Measurements from ENCODE around the gene GMPR2.

The GMPR2 gene

DNA sequence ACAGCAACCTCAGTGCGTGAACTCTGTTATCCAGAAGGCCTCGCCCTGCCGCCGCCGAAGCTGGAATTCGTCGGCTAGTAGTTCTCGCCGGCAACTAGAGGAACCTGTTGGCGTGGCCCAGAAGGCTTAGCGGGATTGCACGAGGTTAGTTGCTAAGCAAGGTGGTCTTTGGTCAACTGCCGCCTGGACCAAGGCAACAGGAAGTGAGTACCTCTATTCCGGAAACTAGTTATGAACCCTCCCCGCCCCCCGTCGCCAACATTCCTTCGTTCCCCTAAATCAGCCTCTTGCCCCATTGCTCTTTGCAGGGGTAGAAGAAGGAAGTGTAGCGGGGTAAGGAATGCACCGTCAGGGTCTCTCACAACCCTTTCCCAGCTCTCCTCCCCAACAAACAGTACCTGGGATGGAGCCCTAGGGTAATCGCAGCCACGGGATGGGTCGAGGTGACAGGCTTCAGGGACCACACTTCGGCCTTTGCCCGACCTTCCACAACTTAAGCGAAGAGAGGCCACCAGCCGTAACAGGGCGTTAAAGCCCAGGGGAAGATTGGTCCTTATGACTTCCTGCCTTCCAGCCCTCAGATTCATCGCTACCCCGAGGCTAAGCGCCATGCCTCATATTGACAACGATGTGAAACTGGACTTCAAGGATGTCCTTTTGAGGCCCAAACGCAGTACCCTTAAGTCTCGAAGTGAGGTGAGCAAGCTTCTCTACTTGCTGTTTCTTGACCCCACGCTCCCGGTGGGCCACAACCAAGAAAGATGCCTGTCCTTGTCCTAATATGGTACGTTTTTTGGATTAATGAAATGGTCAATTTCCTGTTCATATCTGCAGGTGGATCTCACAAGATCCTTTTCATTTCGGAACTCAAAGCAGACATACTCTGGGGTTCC is at the start of gene GMPR2:
GMPR2 (plus strand) TSS at position 285 of the 893 bp plus-strand sequence; CDS start at position 610, 325 bp downstream.
- no peak for DNase-seq (ENCODE audit: low read depth in 2 of 2)

DNA sequence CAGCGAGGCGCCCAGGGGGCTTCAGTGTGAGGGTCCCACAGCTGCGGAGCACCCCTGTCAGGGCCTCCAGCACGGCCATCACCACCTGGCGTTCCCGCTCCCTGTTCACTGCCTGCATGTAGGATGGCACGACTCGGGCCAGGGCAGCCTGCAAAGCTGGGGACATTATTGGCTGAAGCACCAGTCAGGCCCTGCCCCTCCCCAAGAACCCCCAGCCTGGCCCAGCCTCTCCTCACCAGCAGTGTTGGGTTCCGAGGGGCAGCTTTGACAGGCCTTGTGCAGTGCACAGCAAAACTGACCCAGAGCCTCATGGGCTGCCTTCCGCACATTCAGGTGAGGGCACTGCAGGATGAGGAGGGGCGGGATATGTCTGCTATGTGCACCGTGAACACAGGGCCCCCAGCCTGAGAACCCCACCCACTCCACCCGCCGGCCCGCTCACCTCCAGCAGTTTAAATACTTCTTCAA is 49.7 kb upstream of the GMPR2 start:
- no peak for DNase-seq (ENCODE audit: low read depth in 2 of 2)

DNA sequence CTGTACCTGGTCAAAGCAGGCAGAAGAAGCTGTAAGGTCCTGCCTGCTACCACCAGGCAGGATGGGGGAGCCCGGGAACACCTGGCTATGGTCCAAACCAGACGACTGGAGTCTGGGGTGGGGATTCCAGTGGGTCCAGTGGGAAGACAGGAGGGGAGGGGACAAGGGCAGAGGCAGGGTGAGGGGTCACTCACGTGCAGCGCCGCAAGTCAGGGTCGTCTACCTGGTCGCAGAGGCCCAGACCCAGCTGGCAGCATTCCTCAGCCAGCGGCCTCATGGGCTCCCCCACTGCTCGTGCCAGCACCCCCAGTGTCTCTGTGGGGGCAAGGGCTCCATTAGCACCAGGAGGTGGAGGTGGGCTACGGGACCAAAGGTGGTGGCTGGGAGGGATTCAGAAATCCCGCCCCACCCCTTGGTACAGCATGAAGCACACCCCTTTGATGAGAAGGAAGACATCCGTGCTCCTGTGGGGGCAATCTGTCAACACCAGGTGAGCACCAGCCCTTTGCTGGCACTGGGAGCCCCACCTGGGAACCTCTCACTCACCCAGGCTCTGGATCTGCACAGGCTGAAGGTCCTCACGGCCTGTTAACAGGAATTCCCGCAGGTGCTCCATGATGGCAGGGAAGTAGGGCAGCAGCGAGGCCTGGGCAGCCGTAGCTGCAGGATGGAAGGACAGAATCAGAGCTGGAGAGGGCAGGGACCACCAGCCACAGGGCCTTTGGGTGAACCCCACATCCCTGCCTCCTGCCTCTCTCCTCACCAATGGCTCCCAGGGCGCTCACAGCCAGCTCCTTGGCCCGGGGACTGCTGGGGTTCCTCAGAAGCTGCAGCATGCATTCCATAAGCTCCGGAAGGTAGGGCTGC is 48.4 kb upstream of the GMPR2 start:
- no peak for DNase-seq (ENCODE audit: low read depth in 2 of 2)

DNA sequence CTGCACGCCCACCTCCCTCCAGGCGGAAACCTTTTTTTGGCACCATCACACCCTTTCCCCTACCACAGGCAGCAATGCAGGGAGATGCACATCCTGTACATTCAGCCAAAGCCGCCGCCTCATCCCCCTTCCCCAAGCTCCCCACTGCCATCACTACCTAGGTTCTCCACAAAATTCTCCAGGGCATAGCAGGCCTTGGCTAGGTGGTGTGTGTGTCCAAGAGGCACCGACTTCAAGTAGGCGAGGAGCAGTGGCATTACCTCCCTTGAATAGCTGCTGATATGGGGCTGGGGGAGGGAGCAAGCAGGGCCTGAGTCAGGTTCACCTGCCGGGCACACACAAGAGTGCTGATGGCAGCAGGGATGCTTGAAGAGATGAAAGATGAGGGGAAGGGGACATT is 47.7 kb upstream of the GMPR2 start:
- DNase-seq (ENCODE audit: low read depth in 2 of 2), result no peak

DNA sequence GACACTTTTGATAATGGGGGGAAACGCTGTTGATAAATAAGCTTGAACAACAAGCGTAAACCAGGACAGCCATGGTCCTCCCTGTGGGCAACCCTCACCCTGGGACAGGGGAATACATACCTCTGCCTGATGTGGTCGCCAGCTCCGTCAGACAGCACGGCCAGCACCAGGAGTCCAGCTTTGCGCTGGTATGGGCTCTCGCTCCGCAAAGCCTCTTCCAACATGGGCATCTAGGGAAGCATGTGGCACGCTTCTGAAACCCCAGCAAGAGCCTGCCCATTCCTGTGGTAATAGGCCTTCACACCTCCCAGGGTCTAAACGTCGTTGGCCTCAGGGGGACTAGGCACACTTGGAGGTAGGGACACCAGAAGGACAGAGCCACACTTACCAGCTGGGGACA is 47.0 kb upstream of the GMPR2 start:
- DNase-seq (ENCODE audit: low read depth in 2 of 2), result no peak

DNA sequence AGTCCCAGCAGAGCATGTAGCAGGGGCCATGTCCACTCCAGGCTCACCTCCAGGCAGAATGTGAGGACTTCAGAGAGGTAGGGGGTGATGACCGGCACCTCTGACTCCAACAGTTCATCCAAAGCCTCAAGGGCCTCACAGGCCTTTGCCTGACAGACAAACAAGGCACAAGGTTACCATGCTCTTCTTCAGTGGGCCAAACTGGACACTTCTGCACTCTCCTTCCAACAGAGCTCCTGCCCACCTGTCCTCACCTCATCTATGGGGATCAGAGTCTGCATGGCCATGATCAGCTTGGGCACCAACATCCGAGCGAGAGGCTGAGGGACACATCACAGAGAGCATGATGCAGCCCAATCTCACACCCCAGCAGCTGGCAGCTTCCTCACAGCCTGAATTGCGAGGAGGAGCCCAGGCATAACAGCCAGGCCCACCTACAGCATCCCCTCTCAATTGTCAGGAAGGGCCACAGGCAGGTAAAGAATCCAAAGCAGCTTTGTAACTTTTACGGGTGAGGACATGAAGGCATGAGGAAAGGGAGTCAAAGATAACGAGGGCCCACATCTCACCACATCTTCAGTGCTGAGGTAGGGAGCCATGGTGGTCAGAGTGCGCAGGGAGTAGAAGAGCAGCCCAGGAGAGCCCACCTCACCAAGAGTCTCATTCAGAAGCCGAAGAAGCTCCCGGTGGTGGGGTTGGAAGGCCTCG is 45.7 kb upstream of the GMPR2 start:
- DNase-seq (ENCODE audit: low read depth in 2 of 2), result no peak

DNA sequence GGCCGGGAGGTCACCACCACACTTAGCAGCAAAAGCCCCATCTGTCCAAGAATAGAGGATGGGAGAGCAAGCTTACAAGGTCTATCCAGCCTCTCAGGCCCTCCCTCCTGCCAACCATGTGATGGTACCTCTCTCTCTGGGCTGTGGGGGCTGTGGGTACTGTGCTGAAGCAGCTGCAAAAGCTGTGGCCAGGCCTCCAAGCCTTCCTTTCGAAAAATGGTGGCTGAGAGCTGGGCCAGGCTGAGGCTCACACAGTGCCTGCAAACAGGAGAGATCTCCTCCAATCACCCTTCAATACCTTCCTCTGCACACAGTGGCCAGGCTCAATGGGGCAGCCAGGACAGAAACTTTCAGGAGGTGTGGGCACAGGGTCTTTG is 45.2 kb upstream of the GMPR2 start:
- DNase-seq (ENCODE audit: low read depth in 2 of 2), result no peak

DNA sequence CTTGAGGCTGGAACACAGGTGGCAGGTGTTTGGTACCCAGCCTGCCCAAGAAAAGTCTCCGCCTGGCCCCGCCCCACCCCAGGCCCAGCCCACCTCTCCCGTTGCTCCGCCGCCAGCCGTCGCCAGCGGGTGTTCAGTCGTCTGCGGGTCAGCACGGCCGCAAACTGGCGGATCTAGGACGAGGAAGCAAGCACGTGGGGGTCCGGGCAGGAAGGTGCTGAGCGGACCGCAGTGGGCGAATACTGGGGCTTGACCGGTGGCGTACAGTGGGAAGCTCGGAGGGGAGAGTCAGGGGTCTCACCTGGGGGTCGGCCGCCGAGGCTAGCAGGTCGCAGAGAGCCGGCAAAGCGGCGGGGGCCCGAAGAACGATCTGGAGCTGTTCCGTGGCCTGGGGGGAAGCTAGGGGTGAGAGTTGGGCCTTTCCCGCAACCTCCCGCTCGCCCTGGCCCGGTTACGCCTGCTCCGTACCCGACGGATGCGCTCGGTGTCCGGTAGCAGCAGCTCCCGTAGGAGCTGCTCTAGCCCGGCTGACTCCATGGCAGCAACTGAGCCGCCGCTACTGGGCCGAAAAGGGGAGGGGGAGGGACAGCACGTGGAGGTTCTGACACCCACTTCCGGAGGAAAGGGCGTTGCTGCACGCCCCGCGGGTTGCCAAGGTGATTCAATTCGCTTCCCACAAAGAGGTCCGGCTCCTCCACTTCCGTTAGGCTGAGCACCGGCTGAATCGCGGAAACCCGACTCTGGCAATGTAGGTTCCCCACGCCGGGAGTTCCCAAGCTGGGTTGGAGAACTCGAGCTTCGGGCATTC is 44.3 kb upstream of the GMPR2 start, which contains the start of gene IPO4:
IPO4 (minus strand) TSS at position 566 of the 808 bp plus-strand sequence; CDS start at position 537, 29 bp downstream.
- peak; percentile 89 to 94 for DNase-seq (ENCODE audit: low read depth in 2 of 2)

DNA sequence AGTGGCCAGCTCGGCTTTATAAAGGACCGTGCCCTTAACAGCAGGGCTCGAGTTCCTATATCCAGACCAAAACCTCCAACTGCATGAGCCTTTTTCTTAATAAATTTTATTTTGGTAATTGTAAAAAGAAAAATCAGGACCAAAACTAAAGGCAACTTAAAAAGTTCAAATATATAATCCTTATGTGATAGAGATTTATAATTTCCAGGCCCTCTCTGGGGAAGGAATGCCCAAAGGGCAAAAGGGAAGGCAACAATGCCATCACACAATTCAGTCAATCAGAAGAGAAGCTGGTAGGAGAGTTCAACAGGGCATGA is 43.7 kb upstream of the GMPR2 start:
- no peak for DNase-seq (ENCODE audit: low read depth in 2 of 2)

DNA sequence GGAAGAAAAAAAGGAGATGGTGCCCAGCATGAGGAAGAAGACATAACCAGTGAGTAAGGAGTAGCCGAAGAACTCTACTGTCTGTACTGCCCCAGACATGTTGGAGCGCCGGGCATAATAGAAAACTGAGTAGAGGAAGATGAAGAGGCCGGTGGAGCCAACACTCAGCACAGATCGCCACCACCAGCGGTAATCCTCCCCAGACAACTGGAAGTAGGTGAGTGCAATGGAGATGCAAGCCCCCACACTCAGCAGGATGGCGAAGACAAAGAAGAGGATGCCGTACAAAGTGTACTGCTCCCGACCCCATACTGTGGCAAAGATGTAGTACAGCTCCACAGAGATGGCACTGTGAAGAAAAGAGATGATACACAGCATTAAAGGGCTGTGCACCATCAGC is 43.3 kb upstream of the GMPR2 start:
- DNase-seq (ENCODE audit: low read depth in 2 of 2), result no peak

DNA sequence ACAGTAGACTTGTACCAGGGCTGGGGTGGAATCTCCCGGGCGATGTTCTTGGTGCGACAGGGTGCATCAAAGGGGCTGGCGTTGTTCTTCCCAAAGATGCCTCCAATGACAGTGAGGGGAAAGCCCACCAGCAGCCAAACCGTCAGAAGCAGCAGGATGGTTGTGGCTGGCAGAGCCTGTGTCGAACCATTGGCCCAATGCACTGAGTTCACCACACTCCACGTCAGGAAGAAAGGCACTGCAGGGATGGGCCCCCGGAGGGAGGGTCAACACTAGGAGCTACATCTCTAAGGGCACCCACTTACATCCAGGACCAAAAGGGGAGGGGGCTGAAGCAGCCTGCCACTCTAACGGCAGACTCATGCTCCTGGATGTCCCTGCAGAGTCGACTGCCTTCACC is 42.3 kb upstream of the GMPR2 start:
- no peak for DNase-seq (ENCODE audit: low read depth in 2 of 2)

DNA sequence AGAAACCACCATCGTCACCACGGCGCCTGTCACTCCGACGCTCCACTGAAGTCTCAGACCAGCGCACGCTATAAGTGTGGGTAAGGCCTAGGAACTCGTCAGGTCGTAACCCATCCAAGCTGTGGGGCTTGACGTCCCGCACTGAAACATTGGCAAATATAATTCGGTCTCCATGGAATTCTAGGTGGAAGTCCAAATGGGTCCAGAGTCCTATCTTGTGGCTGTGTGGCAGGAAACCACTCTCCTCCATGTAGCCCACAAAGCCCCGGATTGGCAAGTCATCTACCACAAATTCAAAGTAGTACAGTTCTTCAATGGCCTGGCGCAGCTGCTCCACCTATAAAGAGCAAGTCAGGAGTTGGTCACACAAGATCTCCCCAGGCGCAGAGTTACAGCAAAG is 39.8 kb upstream of the GMPR2 start:
- DNase-seq (ENCODE audit: low read depth in 2 of 2), result no peak

DNA sequence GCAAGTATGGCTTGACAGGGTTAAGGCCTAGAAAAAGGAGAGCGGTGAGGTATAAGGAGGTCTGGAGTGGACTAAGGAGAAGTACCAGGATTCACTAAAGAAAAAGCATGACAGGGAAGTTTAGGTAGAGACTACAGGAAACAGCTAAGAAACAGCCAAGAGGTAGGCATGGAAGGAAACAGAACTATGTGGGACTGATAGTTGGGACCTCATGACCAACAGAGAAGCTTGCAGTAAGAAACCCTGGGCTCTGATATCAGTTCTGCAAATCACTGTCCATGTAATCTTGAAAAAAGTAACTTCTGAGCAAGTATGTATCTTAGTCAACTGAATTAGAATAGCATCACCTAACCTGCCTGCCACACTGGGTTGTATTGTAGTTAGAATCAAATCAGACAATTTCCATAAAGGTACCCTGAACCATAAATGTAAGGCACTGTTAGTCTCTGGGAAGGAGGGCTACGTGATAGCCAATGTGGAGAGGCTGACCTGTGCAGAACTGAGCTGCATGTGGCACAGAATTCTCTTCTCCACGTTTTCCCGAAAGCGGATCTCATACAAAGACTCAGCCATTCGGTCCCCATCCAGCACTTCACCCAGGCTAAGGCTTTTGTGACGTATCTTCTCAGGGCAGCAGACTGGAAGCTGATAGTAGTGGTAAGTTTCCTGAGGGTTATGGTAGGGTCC is 38.4 kb upstream of the GMPR2 start:
- no peak for DNase-seq (ENCODE audit: low read depth in 2 of 2)

DNA sequence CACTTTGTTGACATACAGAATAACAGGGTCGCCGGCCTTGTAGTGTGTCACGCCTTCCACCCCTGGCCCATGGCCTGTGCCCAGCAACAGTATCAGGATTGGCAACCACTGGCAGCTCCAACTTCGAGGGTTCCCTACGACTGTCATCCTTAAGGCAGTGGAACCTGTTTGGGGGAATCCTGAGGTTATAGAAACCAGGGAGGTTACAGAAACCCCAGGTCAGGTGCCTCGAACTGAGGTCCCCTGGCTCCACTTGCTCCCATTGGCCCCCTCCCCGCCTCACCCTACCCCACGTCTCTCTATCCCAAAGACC is 37.9 kb upstream of the GMPR2 start:
- DNase-seq (ENCODE audit: low read depth in 2 of 2), result no peak

DNA sequence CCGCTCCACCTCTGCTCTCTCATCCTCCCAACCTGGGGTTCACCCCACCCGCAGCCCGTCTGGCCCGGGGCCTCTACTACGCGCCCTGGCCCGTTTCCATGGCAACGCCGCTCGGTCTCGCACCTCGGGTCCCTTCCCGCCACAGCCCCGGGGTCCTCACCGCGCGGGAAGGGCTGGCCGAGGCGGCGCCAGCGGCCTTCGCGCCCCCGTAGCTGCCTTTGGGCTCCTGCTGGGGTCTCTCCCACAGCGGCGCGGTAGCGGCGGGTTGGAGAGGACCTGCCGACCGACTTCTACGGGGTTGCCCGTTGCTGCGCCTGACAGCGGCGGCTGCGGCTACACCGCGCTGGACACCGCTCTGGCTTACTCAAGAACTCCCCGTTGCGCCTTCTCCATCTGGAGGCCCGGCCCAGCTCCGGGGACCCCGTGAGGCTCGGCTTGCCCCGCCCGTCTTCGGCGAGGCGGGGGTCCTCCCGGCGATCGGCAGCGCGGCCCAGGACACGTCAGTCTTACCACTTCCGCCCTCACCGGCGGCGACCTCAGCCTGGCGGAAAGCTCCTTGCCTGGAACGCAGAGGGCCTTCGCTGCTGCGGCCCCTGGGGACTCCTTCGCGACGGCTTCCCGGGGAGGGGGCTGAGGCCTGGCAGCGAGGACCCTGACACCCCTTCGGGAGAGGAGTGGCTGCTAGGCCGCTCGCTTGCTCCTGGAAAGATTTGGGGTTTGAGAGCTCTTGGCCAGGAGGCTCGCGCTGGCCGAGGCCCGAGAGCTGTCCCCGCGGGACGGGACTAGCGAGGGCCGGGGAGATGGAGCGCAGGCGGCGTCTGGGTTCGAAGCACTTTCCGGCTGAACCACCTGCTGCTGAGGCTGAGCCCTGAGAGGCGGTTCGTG is 37.3 kb upstream of the GMPR2 start, which contains the start of gene TM9SF1:
TM9SF1 (minus strand) TSS at position 256 of the 885 bp plus-strand sequence. CDS start 422 bp downstream, outside the sequence.
- peak; percentile 74 to 80 for DNase-seq (ENCODE audit: low read depth in 2 of 2)

DNA sequence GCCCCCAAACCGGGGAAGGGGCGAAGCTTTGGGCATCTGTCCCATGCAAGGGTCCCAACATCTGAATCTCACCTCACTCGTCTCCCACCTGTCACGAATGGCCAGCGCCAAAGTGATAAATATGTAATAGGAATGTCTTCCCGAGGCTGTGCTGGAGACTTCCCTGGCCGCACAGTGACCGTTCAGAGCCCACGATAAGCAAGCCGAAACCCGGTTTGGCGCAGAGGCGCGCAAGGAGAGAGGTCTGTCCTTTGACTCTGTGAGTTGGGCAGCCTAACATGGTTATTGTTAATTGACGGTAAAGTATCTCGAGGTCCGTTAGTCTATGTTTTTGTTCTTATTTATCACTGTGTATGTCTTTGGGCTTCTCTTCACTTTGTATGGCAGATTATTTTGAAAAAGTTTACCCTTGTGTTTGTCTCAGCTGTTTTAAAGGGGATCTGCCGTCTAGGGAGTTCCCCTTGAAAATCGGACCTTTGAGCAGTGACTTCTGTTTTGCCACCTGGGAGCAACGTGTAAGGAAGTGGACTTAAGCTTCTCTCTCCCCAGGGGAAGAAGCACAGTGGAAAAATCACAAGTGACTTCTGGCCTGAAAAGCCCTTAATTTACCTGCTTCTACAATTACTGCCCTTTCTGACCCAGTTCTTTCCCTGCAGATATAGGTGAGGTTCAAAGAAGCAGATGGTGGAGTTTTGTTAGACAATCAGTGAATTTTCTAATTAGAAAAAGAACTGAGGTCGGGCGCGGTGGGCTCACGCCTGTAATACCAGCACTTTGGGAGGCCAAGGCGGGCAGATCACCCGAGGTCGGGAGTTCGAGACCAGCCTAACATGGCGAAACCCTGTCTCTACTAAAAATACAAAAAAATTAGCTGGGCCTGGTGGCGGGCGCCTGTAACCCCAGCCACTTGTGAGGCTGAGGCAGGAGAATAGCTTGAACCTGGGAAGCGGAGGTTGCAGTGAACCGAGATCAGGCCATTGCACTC is 36.4 kb upstream of the GMPR2 start:
- no peak for DNase-seq (ENCODE audit: low read depth in 2 of 2)

DNA sequence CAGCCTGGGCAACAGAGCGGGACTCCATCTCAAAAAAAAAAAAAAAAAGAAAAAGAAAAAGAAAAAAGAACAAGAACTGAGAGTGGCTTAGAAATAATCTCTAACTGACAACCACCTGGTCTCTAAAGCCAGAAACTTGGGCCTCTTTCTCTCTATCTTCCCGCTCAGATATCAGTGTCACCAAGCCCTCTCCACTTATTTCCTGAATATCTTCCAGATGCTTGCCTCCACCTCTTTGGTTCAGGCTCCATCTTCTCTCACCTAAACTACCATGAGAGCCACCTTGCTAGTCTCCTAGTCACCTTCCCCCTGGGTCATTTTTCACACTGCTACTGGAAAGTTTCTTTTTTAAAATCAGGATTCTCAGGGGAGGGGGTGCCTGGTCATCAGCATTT is 35.7 kb upstream of the GMPR2 start:
- DNase-seq (ENCODE audit: low read depth in 2 of 2), result no peak

DNA sequence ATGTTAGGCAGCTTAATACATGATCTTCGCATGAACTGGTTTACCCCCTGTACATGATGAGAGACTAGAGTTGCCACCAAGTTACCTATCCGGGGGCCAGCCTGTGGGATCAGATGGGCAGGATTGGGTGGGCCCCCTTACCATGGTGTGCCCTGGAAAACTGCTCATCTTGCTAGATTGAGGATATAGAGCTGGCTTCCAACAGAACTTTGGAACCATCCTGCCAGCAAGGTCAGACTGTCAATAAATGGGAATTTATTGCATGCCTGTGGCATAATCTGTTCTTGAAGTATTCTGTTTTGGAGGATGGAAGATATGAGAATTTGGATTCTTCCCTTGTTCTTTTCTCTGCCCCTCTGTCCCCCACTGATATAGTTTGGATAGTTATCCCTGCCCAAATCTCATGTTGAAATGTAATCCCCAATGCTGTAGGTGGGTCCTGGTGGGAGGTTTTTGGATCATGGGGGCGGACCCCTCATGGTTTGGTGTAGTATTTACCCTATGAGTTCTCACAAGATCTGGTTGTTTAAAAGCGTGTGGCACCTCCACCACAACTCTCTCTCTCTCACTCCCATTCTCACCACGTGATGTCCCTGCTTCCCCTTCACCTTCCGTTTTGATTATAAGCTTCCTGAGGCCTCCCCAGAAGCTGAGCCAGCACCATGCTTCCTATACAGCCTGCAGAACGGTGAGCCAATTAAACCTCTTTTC is 33.8 kb upstream of the GMPR2 start:
- no peak for DNase-seq (ENCODE audit: low read depth in 2 of 2)
